OCI-LY7 (cell line): Measurements from ENCODE around the gene DGLUCY. TPM values are rescaled to one million over a fixed set of nuclear protein-coding genes. Genes with fewer than 3 reads are reported as not detected.
"Not testable (repeated sequence)": the region's sequence is repeated elsewhere in the genome, so short reads cannot be mapped to it uniquely, and the experiment has no call there.

Source experiments
- BruUV-seq: library from RNA; stranded (reverse); fragments of 400-500 nt; replicated peaks from 2 replicates; lab custom pipeline; 2021; lab: Mats Ljungman, UMichigan
- CTCF ChIA-PET: fragments of 300-600 bp; sonication (Branson Sonifier 250); formaldehyde crosslinking; loops from one replicate; lab custom pipeline; 2022; ENCODE audit warnings: antibody characterized with exemption; ENCODE audit not compliant: unreplicated experiment; lab: Charles Lee
- POLR2A ChIA-PET: fragments of 300-600 bp; sonication (Branson Sonifier 250); formaldehyde crosslinking; loops from one replicate; lab custom pipeline; 2022; ENCODE audit warnings: antibody characterized with exemption; lab: Charles Lee
- DNase-seq: peaks from one replicate; pipeline ENCODE4 v3.0.0-alpha.2; 2015; ENCODE audit warnings: low spot score
- H2AFZ ChIP-seq: fragments of 200-600 bp; sonication (generic), shearing (Covaris generic); 2 replicates; pipeline ENCODE4 v1.6.1; 2014; ENCODE audit warnings: mild to moderate bottlenecking, antibody characterized with exemption, low read length, moderate library complexity
- H3K27ac ChIP-seq: fragments of 200-600 bp; sonication (generic); 2 replicates; pipeline ENCODE4 v1.5.1; 2014; ENCODE audit warnings: mixed run types, low read depth, mild to moderate bottlenecking, moderate library complexity, low read length, inconsistent platforms; ENCODE audit not compliant: poor library complexity, severe bottlenecking
- H3K36me3 ChIP-seq: fragments of 200-600 bp; sonication (generic); 2 replicates; pipeline ENCODE4 v1.6.1; 2014; ENCODE audit warnings: mild to moderate bottlenecking, antibody characterized with exemption, low read length, moderate library complexity, mixed read lengths; ENCODE audit not compliant: insufficient read depth
- H3K4me1 ChIP-seq: fragments of 200-600 bp; sonication (generic); 2 replicates; pipeline ENCODE4 v1.5.1; 2014; ENCODE audit warnings: mild to moderate bottlenecking, low read length; ENCODE audit not compliant: insufficient read depth, poor library complexity, severe bottlenecking
- H3K4me2 ChIP-seq: fragments of 200-600 bp; sonication (generic); 2 replicates; pipeline ENCODE4 v1.6.1; 2014; ENCODE audit warnings: mild to moderate bottlenecking, low read length
- H3K4me3 ChIP-seq: fragments of 200-600 bp; sonication (generic); 2 replicates; pipeline ENCODE4 v1.5.1; 2014; ENCODE audit warnings: mild to moderate bottlenecking, low read depth, low read length; ENCODE audit not compliant: poor library complexity, severe bottlenecking
- H3K79me2 ChIP-seq: fragments of 200-600 bp; sonication (generic); 2 replicates; pipeline ENCODE4 v1.6.1; 2016; ENCODE audit warnings: low read depth, mild to moderate bottlenecking, low read length, moderate library complexity, mixed read lengths; ENCODE audit not compliant: insufficient read depth
- H3K9me2 ChIP-seq: fragments of 200-600 bp; sonication (generic); 2 replicates; pipeline ENCODE4 v1.6.1; 2016; ENCODE audit warnings: mild to moderate bottlenecking, low read length, mixed read lengths; ENCODE audit not compliant: insufficient read depth
- H3K9me3 ChIP-seq: fragments of 200-600 bp; sonication (generic); 2 replicates; pipeline ENCODE4 v1.6.1; 2014; ENCODE audit warnings: mild to moderate bottlenecking, mixed run types, low read length, mixed read lengths
- H4K20me1 ChIP-seq: fragments of 200-600 bp; sonication (generic); 2 replicates; pipeline ENCODE4 v1.6.1; 2014; ENCODE audit warnings: mild to moderate bottlenecking, antibody characterized with exemption, low read length, moderate library complexity, mixed read lengths; ENCODE audit not compliant: insufficient read depth
- CTCF ChIP-seq: fragments of 200-600 bp; sonication (generic); conservative IDR thresholded peaks from 2 replicates; pipeline ENCODE4 v1.5.1; 2014; ENCODE audit warnings: mild to moderate bottlenecking, antibody characterized with exemption, low read length, moderate library complexity, mixed read lengths
- EZH2phosphoT487 ChIP-seq: fragments of 200-600 bp; sonication (generic); IDR thresholded peaks from 2 replicates; pipeline ENCODE4 v1.6.1; 2018; ENCODE audit warnings: low read depth, borderline replicate concordance, mild to moderate bottlenecking, mixed run types, antibody characterized with exemption, low read length, moderate library complexity, mixed read lengths
- intact Hi-C: fragments of 100-400 bp; cut with micrococcal nuclease; formaldehyde crosslinking; loops from one replicate; pipeline ENCODE4 v1.10.0; 2022; ENCODE audit not compliant: unreplicated experiment
- total RNA-seq, 2 experiments: library from RNA; depleted of rRNA in 1 of 2; stranded (reverse); fragments of >200 nt in 1 of 2; shearing (Covaris generic) in 1 of 2; gene quantifications; 2 replicates each; pipeline ENCODE4 v1.2.3, GENCODE V29; 2014 to 2022

DGLUCY gene
- total RNA-seq, 2 experiments from 2014 or later: 37.6 to 56.8 TPM

- BruUV-seq: no TSS peak
- POLR2A ChIA-PET: no interaction called here
Observed at GRCh38 chr14:91090743-91091142, 23.1 kb upstream of the DGLUCY start.

GRCh38 chr14:91092073-91092472 is 21.8 kb upstream of the DGLUCY start:
- intact Hi-C loops: no loop called here
- DNase-seq: no peak
- no TSS peak for BruUV-seq
- no peak overlapping the region for H3K4me2 ChIP-seq
- H3K79me2 ChIP-seq: no peaks in the 10 kb centered on the region
- H3K9me3 ChIP-seq: no peaks in the 10 kb centered on the region
- ChIA-PET CTCF (no interaction called here), POLR2A (no interaction called here)
- no peaks in the 10 kb centered on the region for H3K4me1 ChIP-seq
- H3K27ac ChIP-seq: no peak overlapping the region
- no peaks in the 10 kb centered on the region for H3K36me3 ChIP-seq
- H4K20me1 ChIP-seq: no peaks in the 10 kb centered on the region
- H3K4me3 ChIP-seq: no peak overlapping the region
- no peak for TF ChIP-seq EZH2phosphoT487
- TF ChIP-seq CTCF: no peak
- no peaks in the 10 kb centered on the region for H3K9me2 ChIP-seq
- no peak overlapping the region for H2AFZ ChIP-seq

More at GRCh38 chr14:91090743-91091142, 23.1 kb upstream of the DGLUCY start:
- no peaks in the 10 kb centered on the region for H3K79me2 ChIP-seq
- no peaks in the 10 kb centered on the region for H3K36me3 ChIP-seq
- H3K9me2 ChIP-seq: no peaks in the 10 kb centered on the region
- no peak overlapping the region for H3K4me3 ChIP-seq
- DNase-seq: no peak
- H4K20me1 ChIP-seq: no peaks in the 10 kb centered on the region
- no peak overlapping the region for H2AFZ ChIP-seq
- CTCF ChIA-PET: no interaction called here
- no peak overlapping the region for H3K27ac ChIP-seq
- intact Hi-C loops: no loop called here
- H3K4me2 ChIP-seq: no peak overlapping the region
- no peaks in the 10 kb centered on the region for H3K4me1 ChIP-seq
- no peaks in the 10 kb centered on the region for H3K9me3 ChIP-seq
- no peak for TF ChIP-seq EZH2phosphoT487
- TF ChIP-seq CTCF: no peak

- H4K20me1 ChIP-seq, H3K9me2 ChIP-seq, intact Hi-C loops, H3K4me3 ChIP-seq, H3K79me2 ChIP-seq, H2AFZ ChIP-seq, BruUV-seq, H3K9me3 ChIP-seq, H3K36me3 ChIP-seq, H3K4me2 ChIP-seq, H3K27ac ChIP-seq, DNase-seq, CTCF ChIA-PET, H3K4me1 ChIP-seq: not testable (repeated sequence)
- POLR2A ChIA-PET: interaction anchor here (0.7 to 1.0 kb wide), 3 partner anchors 14 to 33 kb away, joined by 3 to 4 read pairs (median 4); partner anchors contain the start of gene DGLUCY
Observed at GRCh38 chr14:91093743-91094472, 20.0 kb upstream of the DGLUCY start.
